Endodermal cell (in vitro differentiated cells): Measurements from ENCODE around the gene E2F2. TPM values are rescaled to one million over a fixed set of nuclear protein-coding genes. Genes with fewer than 3 reads are reported as not detected.

Experiments used
- DNase-seq: peaks from one replicate; pipeline ENCODE4 v3.0.0-alpha.2; 2017
- H3K27ac ChIP-seq: 2 replicates; pipeline ENCODE4 v1.5.1; 2013; ENCODE audit warnings: mild to moderate bottlenecking, low read depth, low read length, moderate library complexity
- H3K27me3 ChIP-seq: 2 replicates; pipeline ENCODE4 v1.6.1; 2013; ENCODE audit warnings: mild to moderate bottlenecking, low read length, moderate library complexity; ENCODE audit not compliant: insufficient read depth, control insufficient read depth, poor library complexity, severe bottlenecking
- H3K36me3 ChIP-seq: 2 replicates; pipeline ENCODE4 v1.7.0; 2013; ENCODE audit warnings: mild to moderate bottlenecking, low read length, moderate library complexity; ENCODE audit not compliant: control insufficient read depth, insufficient read depth
- H3K4me1 ChIP-seq: one replicate; pipeline ENCODE4 v1.7.0; 2013; ENCODE audit warnings: low read length; ENCODE audit not compliant: control insufficient read depth, insufficient read depth
- H3K4me3 ChIP-seq: 2 replicates; pipeline ENCODE4 v1.5.1; 2013; ENCODE audit warnings: mild to moderate bottlenecking, low read length, moderate library complexity
- H3K9ac ChIP-seq: 2 replicates; pipeline ENCODE4 v1.6.1; 2013; ENCODE audit warnings: mild to moderate bottlenecking, low read length, moderate library complexity; ENCODE audit not compliant: poor library complexity, severe bottlenecking; ENCODE audit errors: extremely low read depth
- H3K9me3 ChIP-seq: 2 replicates; pipeline ENCODE4 v1.6.1; 2013; ENCODE audit warnings: mild to moderate bottlenecking, low read length, moderate library complexity; ENCODE audit not compliant: control insufficient read depth
- H3K27ac Mint-ChIP-seq: 2 replicates; pipeline ENCODE4 v1.8.0; 2020; ENCODE audit warnings: mixed read lengths
- H3K27me3 Mint-ChIP-seq: 2 replicates; pipeline ENCODE4 v1.8.0; 2021; ENCODE audit warnings: mild to moderate bottlenecking, mixed read lengths; ENCODE audit not compliant: insufficient read depth
- H3K36me3 Mint-ChIP-seq: 2 replicates; pipeline ENCODE4 v1.8.0; 2020; ENCODE audit warnings: low read depth, mixed read lengths
- H3K4me1 Mint-ChIP-seq: 2 replicates; pipeline ENCODE4 v1.8.0; 2020; ENCODE audit warnings: mixed read lengths
- H3K4me3 Mint-ChIP-seq: 2 replicates; pipeline ENCODE4 v1.8.0; 2020; ENCODE audit warnings: mild to moderate bottlenecking, moderate library complexity, mixed read lengths
- H3K9me3 Mint-ChIP-seq: 2 replicates; pipeline ENCODE4 v1.8.0; 2020; ENCODE audit warnings: mild to moderate bottlenecking, mixed read lengths
- CTCF ChIP-seq: fragments of 200-600 bp; sonication (generic); conservative IDR thresholded peaks from 2 replicates; pipeline ENCODE4 v1.5.0; 2021; ENCODE audit warnings: antibody characterized with exemption, mild to moderate bottlenecking
- WGBS, 2 experiments: methylation state at CpG; one replicate each; pipeline versions ENCODE4 v1.1.5 to v1.1.7; 2013; ENCODE audit warnings: missing lambda C conversion rate in 2 of 2, mixed read lengths in 1 of 2; ENCODE audit not compliant: insufficient coverage in 1 of 2, insufficient read length in 1 of 2; 5-methylcytosine and 5-hydroxymethylcytosine counted together
- total RNA-seq, 2 donors: library from RNA; stranded (reverse); fragmentation: NEBNext Ultra II Directional in 1 of 2; extraction: Animal tissue kit (Norgen Biotek cat#: 25700) in 1 of 2; gene quantifications; 2 replicates in 1 of 2; 3 replicates in 1 of 2; pipeline ENCODE4 v1.2.1, GENCODE V29; 2021

The E2F2 gene
- total RNA-seq, 2 donors from 2014 or later = 7.3 to 9.8 TPM

- Mint-ChIP-seq H3K36me3 (peaks cover 21% of the 10 kb centered on the region), H3K4me1 (peaks cover 73% of the 10 kb centered on the region), H3K9me3 (no peaks in the 10 kb centered on the region), H3K27me3 (no peaks in the 10 kb centered on the region), H3K27ac (peak overlapping the region; percentile 100), H3K4me3 (peak overlapping the region; percentile 94)
- 15 to 21% methylated on average over 2 to 5 of the region's 6 CpGs for WGBS, 2 experiments
- Histone ChIP-seq H3K27ac (peak overlapping the region; percentile 90), H3K9ac (peak overlapping the region; percentile 87), H3K4me3 (peak overlapping the region; percentile 98), H3K27me3 (no peaks in the 10 kb centered on the region), H3K9me3 (no peaks in the 10 kb centered on the region), H3K36me3 (no peaks in the 10 kb centered on the region), H3K4me1 (peaks cover 32% of the 10 kb centered on the region)
- no peak for TF ChIP-seq CTCF
- no peak for DNase-seq
Observed at GRCh38 chr1:23559985-23560741, 29.1 kb upstream of the E2F2 start.

GRCh38 chr1:23559136-23559984 lies 28.3 kb upstream of the E2F2 start, which contains the start of gene ID3:
Gene ID3 (minus strand): TSS chr1:23559501. CDS start chr1:23559426, 75 bp downstream.
- no peaks in the 10 kb centered on the region for H3K27me3 Mint-ChIP-seq
- peaks cover 71% of the 10 kb centered on the region for H3K4me1 Mint-ChIP-seq
- no peaks in the 10 kb centered on the region for H3K9me3 Mint-ChIP-seq
- Histone ChIP-seq H3K9me3 (no peaks in the 10 kb centered on the region), H3K36me3 (no peaks in the 10 kb centered on the region), H3K4me3 (peak within 1 kb of the TSS; percentile 98), H3K27ac (peak within 1 kb of the TSS; percentile 90), H3K4me1 (peaks cover 29% of the 10 kb centered on the region), H3K27me3 (no peaks in the 10 kb centered on the region), H3K9ac (peak within 1 kb of the TSS; percentile 87)
- peak within 1 kb of the TSS; percentile 94 for H3K4me3 Mint-ChIP-seq
- peaks cover 21% of the 10 kb centered on the region for H3K36me3 Mint-ChIP-seq
- TF ChIP-seq CTCF = no peak
- H3K27ac Mint-ChIP-seq = peak within 1 kb of the TSS; percentile 100
- WGBS, 2 experiments = 0% methylated on average over 45 to 57 of the region's 57 CpGs
- peak; percentile 98 for DNase-seq

GRCh38 chr1:23558872-23559135 lies 27.8 kb upstream of the E2F2 start:
- Mint-ChIP-seq H3K4me1 (peaks cover 71% of the 10 kb centered on the region), H3K27me3 (no peaks in the 10 kb centered on the region), H3K9me3 (no peaks in the 10 kb centered on the region), H3K27ac (peak overlapping the region; percentile 100), H3K4me3 (peak overlapping the region; percentile 94), H3K36me3 (peaks cover 21% of the 10 kb centered on the region)
- Histone ChIP-seq H3K36me3 (no peaks in the 10 kb centered on the region), H3K27ac (peak overlapping the region; percentile 59), H3K4me1 (peaks cover 30% of the 10 kb centered on the region), H3K9ac (peak overlapping the region; percentile 74), H3K4me3 (peak overlapping the region; percentile 98), H3K27me3 (no peaks in the 10 kb centered on the region), H3K9me3 (no peaks in the 10 kb centered on the region)
- 0 to 3% methylated on average over 5 to 14 of the region's 14 CpGs for WGBS, 2 experiments
- no peak for TF ChIP-seq CTCF
- no peak for DNase-seq
